Activated naive CD4-positive, alpha-beta T cell (primary cell): ENCODE data around the gene ARHGAP30.
"Not testable (repeated sequence)": the region's sequence is repeated elsewhere in the genome, so short reads cannot be mapped to it uniquely, and the experiment has no call there.

ENCODE experiments used
- DNase-seq, 4 experiments: peaks; one replicate each; lab custom pipeline; 2025; lab: John Stamatoyannopoulos, UW

The ARHGAP30 gene, protein sequence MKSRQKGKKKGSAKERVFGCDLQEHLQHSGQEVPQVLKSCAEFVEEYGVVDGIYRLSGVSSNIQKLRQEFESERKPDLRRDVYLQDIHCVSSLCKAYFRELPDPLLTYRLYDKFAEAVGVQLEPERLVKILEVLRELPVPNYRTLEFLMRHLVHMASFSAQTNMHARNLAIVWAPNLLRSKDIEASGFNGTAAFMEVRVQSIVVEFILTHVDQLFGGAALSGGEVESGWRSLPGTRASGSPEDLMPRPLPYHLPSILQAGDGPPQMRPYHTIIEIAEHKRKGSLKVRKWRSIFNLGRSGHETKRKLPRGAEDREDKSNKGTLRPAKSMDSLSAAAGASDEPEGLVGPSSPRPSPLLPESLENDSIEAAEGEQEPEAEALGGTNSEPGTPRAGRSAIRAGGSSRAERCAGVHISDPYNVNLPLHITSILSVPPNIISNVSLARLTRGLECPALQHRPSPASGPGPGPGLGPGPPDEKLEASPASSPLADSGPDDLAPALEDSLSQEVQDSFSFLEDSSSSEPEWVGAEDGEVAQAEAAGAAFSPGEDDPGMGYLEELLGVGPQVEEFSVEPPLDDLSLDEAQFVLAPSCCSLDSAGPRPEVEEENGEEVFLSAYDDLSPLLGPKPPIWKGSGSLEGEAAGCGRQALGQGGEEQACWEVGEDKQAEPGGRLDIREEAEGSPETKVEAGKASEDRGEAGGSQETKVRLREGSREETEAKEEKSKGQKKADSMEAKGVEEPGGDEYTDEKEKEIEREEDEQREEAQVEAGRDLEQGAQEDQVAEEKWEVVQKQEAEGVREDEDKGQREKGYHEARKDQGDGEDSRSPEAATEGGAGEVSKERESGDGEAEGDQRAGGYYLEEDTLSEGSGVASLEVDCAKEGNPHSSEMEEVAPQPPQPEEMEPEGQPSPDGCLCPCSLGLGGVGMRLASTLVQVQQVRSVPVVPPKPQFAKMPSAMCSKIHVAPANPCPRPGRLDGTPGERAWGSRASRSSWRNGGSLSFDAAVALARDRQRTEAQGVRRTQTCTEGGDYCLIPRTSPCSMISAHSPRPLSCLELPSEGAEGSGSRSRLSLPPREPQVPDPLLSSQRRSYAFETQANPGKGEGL

DNA sequence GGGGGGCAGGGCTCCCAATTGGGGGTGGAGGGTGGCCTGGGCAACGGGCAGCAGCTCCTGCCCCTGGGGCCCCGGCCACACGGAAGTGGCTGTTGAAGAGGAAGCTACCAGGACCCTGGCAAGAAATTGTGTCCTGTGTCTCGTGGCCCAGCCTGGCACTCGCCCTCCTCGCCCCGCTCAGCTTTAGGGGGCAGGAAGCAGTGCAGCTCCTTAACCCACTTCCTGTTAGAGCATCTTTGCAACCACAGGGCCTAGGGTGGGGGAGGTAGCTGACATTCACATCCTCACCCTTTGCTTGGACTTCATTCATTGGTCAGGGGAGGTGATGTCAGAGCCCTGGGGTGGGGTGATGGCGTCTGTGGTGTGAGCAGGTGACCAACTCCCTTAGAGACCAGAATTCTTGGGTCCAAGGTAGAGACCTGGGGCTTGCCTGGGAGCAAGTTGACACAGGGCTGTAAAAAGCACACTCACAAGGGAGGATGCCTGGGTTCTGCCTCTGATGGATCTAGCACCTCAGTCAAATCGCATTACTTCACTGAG lies at the start of gene ARHGAP30:
Gene ARHGAP30, minus strand, starts transcription at position 161 of the 540 bp plus-strand sequence. CDS start 267 bp downstream, outside the sequence.
- peak; percentile 31 to 73 (median 58) for DNase-seq

DNA sequence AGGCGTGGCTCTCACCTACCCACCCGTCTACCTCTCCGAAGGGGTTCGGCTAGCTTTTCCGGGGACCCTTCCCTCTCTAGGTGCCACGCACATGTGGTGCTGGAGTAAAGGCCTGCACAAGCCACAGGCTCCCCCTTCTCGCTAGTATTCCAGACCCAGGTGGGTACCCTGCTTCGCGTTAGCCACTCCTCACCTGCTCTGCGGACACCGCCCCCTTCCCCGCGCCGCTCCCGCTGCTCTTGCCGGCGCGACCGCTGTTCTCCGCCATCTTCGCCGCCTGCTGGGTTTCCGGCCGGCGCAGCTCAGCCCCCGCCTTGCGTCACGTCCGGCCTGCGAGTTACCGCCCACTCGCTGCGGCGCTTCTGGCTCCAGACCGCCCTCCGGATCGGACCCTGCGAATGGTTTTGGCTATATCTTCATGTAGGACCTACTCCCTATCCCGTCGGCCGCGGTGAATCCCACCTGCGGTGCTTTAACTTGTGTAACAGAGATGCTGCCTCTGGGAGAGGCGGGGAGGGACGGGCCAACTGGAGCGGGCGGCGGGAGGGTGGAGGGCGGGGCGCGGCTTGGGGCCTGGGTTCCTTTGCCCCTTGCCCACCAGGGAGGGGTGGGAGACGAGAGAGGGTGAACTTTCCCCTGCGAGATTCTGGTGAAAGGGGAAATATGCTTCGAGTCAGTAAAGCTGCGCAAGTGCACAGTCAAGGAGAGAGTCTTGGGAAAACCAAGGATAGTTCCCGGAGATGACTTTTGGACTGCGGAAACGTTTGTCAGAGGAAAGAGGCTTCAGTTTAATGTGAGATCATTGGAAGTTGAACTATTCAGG lies 48.3 kb upstream of the ARHGAP30 start, which contains the start of the genes NIT1 and PFDN2:
Gene NIT1, plus strand, starts transcription at position 347 of the 823 bp plus-strand sequence. Its CDS starts 72 bp downstream, at position 419.
Gene PFDN2, minus strand, starts transcription at position 279 of the 823 bp plus-strand sequence. Its CDS starts 11 bp downstream, at position 268.
- DNase-seq = peak; percentile 59 to 77 (median 64)

DNA sequence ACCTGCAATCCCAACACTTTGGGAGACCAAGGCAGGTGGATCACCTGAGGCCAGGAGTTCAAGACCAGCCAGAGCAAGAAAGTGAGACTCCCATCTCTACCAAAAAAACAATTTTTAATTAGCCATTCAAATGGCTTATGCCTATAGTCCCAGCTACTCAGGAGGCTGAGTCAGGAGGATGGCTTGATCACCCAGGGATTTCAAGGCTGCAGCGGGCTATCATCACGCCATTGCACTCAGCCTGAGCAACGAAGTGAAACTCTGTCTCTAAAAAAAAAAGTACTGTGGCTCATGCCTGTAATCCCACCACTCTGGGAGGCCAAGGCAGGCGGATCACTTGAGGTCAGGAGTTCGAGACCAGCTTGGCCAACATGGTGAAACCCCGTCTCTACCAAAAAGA lies 46.3 kb upstream of the ARHGAP30 start:
- not testable (repeated sequence) for DNase-seq

DNA sequence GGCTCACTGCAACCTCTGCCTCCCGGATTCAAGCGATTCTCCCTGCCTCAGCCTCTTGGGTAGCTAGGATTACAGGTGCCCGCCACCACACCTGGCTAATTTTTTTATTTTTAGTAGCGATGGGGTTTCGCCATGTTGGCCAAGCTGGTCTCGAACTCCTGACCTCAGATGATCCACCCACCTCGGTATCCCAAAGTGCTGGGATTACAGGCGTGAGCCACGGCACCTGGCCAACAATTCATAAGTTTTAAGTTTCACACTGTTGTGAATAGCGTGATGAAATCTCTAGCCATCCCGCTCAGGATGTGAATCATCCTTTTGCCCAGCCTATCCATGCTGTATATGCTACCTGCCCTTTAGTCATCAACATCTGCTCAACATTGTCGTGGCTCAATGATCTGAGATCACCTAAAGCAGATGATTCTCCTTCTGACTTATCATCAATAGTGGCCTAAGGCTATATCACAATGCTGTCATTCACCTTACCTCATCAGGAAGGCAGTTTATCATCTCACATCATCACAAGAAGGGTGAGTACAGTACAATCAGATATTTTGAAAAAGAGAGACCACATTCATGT lies 45.5 kb upstream of the ARHGAP30 start:
- DNase-seq = no peak

DNA sequence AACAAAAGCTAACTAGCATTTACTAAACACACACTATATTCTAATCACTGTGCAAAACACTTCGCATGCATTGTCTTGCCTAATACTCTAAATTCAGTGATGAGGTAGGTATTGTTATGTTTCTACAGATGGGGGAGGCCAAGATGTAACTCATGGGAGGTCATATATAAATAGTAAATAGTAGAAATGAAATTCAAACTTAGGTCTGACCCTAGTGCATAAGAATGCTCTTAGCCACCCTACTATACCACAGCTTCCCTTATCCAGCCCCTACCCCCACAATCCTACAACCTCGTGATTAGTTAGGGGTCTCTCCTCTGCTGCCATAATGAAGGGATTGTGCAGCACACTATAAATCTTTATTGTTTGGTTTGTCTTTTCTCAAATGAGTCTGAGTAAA lies 44.9 kb upstream of the ARHGAP30 start:
- DNase-seq = no peak

DNA sequence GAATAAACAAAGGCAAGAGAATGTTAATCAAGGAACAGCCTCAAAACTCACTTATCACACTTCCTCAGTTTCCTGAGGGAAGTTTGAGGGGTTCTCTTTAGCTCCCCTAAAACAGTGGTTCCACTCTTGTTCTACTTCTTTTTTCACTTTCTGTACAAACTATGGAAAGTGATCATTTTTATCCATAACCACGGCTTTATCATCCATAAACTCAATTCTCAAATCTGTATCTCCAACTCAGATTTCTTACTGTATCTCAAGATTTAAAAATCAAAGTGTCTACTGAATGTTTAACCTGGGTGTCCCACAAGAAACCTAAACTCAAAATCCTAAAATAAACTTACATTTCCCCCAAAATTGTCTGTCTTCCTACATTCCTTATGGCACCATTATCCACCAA lies 44.2 kb upstream of the ARHGAP30 start:
- no peak for DNase-seq

DNA sequence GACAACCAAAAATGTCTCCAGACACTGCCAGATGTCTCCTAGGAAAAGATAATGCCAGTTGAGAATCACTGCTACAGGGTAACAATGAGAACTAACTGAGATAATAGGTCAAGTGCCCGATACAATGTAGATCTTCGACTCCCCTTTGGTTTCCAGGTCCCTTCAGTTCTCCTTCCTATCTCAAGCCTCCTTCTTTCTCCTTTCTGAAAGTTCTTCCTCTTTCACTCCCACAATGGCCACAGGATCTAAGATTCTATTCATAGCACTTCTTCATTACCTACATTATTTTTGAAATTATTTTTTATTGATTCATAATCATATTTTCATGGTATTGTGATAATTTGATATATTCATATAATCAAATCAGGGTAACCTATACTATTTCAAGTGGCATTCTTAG lies 41.8 kb upstream of the ARHGAP30 start:
- DNase-seq = no peak

DNA sequence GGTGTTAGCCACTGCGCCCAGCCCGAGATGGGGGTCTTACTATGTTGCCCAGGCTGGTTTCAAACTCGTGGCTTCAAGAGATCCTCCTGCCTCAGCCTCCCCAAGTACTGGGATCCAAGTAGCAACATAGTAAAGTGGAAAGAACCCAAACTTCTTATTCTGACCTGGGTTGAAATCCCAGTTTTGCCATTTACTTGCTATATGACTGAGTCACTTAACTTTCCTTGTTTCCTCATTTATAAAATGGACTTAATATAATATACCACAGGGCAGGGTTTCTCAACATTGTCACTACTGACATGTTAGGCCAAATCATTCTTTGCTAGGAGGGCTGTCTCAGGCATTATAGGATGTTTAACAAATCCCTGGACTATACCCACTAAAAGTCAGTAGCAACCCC lies 41.4 kb upstream of the ARHGAP30 start:
- DNase-seq = no peak

DNA sequence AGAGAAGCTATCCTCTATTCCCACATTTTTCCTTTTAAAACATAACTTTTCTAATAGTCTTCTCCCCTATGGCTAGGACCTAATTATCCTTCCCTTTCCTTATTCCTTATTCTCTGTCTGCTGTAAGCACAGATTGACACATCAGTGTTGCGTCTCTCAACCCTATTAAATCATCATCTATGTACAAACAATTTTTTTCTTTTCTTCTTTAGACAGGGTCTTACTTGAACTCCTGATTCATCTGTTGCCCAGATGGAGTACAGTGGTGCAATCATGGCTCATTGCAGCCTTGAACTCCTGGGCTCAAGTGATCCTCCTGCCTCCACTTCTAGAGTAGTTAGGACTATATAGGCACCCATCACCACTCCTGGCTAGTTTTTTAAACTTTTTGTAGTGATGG lies 36.7 kb upstream of the ARHGAP30 start:
- DNase-seq = no peak

DNA sequence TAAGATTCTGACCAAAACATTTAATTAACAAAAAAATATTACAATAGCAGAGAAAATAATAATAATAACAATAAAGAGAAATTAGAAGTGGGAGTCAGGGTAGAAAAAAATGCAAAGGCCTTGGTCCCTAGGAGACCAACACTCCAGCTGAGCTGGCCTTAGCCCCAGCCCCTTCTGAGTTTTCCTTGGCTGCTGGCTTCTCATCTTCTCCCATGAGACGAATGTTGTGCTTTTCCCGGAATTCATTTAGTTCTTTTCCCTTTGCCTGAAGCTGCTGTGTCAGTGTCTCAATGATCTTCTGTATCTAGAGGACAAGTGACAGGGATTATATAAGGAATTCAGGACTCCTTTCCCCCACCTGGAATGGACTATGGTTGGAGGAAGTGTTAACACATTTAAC lies 30.9 kb upstream of the ARHGAP30 start:
- no peak for DNase-seq

DNA sequence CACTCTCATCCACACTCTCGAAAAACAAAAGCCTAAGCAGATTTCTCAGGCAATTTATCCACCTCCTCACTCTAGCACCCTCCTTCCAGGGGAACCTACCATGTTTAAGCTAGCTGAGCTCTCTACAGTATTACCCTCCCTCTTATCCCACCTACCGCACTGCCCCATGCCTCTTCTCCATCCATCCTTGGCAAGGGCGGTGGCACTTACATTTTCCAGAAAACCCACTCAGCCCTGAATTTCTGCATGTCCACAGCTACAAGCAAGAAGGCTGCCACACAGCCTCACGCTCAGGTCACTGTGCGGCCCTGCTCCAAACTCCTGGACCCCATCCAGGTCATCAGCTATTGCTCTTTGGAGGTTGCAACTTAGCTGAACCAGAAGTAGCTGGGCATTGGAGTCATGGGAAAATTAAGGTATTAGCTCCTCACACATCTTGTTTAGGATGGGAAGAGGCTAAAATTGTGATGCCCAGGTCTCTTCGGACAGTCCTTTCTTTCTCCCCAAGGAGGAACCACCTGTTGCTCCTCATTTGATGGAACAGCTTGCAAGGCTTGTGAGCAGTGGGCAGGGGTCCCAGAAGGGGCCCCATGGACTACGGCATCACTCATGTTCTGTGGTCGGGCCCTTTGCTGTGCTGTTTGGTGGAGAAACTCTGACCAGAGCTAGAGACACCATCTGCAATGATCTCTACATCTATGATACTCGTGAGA lies 29.6 kb upstream of the ARHGAP30 start:
- DNase-seq = no peak

DNA sequence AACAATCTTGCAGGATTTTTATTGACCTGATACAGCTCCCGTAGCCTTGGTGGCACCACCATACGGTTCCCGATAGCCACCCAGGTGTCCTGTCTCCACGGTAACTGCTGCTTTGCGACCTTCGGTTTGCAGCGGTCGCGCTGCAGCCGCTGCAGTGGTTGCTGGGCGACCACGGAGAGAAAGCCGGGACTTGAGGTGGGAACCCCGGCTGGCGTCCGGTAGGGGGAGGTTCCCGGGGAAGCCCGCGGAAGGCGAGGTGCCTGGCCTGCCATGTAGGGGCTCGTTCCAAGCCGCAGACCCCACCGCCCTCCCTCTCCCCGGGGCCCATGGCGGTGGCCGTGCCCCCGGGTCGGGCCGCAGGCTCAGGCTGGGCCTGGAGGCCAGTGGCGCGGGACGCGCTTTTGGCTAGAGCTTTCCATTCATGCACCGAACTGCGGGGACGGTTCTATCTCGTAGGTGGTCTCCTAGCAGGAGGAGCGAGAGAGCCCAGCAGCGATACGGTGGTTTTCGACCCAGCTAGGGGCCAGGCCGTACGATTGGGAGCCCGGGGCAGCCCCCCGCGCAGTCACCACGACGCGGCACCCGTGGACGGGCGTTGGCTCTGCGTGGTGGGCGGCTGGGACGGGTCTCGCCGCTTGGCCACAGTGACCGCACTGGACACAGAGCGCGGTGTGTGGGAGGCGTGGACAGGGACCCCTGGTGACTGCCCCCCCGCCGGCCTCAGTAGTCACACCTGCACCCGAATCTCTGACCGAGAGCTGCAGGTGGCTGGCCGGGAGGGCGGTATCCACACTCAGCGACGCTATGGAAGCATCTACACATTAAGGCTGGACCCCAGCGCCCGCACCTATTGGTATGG lies 28.7 kb upstream of the ARHGAP30 start, which contains the start of gene KLHDC9:
Gene KLHDC9, plus strand, starts transcription at position 152 of the 859 bp plus-strand sequence. Its CDS starts 175 bp downstream, at position 327.
- DNase-seq = peak; percentile 15 to 39 (median 20)

DNA sequence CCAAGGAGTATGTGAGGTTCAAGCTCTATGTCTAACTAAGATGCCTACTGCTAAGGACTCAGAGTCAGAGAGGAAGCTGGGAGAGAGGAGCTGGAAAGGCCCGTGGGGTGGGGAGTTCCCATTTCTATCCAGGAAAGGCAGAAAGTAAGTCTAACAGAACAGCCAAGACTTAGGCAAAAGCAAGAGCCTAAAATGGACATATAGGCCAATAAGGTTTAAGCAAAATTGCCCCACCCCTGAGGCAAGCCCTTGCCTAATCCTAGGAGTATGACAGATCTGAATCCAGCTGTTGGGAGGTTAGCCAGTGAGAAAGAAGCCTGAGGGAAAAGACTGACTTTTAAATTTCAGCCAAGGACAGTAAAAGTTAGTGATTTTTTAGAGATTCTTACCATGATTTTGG lies 26.8 kb upstream of the ARHGAP30 start:
- no peak for DNase-seq

DNA sequence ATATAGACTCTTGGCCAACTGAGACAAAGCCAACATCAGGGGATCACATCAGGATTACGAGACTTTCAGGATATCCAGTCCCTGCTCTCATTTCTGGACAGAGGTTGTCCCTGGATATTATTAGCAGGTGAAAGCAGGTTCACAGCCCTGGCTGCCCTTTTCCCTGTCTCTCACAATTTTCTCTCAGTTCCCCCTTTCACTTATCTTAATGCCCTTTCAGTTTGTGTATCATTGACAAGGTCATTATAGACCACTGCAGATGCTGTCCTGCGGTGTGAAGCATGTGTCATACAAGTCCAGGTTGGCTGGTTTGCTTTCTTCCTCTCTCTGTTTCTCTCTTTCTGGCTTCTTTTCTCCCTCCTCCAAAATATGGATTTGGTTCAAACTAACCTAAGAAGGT lies 26.3 kb upstream of the ARHGAP30 start:
- no peak for DNase-seq

DNA sequence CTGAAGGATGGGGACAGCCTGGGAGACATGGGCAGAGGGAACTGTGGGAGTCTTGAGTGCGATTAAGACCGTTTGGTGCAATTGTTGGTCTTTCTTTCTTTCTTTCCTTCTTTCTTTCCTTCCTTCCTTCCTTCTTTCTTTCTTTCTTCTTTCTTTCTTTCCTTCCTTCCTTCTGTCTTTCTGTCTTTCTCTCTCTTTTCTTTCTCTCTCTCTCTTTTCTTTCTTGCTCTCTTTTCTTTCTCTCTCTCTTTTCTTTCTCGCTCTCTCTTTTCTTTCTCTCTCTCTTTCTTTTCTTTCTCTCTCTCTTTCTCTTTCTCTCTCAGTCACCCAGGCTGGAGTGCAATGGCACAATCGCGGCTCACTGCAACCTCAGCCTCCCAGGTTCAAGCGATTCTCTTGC lies 25.5 kb upstream of the ARHGAP30 start:
- no peak for DNase-seq

DNA sequence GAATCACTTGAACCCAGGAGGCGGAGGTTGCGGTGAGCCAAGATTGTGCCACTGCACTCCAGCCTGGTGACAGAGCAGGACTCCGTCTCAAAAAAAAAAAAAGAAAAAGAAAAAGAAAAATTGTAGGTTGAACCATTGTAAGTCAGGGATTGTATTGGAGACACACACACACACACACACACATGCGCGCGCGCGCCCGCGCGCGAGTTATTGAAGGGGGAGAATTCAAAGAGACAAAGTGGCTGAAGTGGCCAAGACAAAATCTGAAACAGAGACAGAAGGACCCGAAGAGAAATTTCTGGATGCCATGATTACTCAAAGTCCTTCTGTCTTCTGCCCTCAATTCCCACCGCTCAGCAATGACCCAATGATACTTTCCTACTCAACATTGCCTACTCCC lies 24.8 kb upstream of the ARHGAP30 start:
- DNase-seq = no peak

DNA sequence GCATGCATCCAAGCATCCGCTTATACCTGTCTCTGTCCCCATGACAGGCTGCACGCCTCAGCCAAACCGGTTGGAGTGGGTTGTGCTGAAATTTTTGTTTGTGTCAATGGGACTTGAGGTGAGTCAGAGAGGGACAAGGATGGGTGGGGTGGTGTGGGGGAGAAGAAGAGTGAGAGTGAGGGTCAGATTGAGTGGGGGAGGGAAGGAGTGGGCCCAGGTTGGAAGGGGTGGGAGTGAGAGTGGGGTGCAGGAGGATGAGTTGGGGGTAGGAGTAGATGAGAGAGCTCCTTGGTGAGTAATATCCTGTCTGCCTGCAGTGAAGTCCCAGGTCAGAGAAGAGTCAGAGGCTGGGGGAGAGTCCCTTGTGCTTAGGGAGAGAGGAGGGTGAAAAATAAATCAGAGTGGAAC lies 22.9 kb upstream of the ARHGAP30 start:
- no peak for DNase-seq

DNA sequence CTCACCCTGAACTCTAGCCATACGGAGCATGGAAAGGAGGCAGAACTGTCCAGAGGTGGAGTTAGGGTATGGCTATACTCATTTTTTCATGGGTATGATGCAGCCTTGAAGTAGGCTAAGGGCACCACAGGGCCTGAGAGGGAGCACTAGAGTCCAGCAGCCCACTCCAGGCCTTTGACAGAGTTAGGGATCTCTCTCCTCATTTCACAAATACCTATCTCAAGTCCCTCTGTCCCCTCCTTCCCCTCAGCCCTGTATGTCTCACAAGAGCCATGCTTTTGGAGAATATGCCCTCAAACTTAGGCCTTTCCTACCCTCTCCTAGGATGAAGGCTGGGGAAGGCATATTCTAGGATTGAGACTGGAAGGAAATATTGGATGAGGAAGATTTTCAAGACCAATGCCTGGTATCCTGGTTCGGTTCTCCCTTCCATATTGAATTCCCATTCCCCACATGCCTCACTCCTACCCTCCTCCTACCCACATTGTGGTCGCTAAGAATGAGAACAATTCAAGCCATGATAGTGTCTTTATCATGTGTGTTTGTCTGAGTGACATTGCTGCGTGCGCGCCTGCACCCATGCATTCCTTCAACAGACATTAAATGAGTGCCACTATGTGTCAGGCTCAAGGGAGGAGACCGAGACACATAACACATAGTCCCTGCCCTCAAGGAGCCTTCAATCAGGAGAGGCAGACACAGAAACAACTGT lies 22.3 kb upstream of the ARHGAP30 start:
- no peak for DNase-seq
